SU-DHL-6 (cell line): ENCODE results near the gene KHK.

Experiments used
- H2AFZ ChIP-seq: fragments of 200-600 bp; sonication (generic); 2 replicates; pipeline ENCODE4 v1.6.1; 2014; ENCODE audit warnings: low read depth, mild to moderate bottlenecking, moderate library complexity, mixed read lengths, antibody characterized with exemption, low read length; ENCODE audit not compliant: severe bottlenecking
- H3F3A ChIP-seq: fragments of 200-600 bp; shearing (Covaris generic); 2 replicates; pipeline ENCODE4 v1.6.0; 2016; ENCODE audit warnings: antibody characterized with exemption, mild to moderate bottlenecking; ENCODE audit not compliant: insufficient read depth
- H3K27ac ChIP-seq: fragments of 200-600 bp; sonication (generic); 2 replicates; pipeline ENCODE4 v1.5.1; 2016; ENCODE audit warnings: low read depth, mild to moderate bottlenecking, low read length, moderate library complexity, mixed read lengths
- H3K27me3 ChIP-seq: fragments of 200-600 bp; sonication (generic), shearing (Covaris generic); 2 replicates; pipeline ENCODE4 v1.6.0; 2014; ENCODE audit warnings: mild to moderate bottlenecking, low read length
- H3K36me3 ChIP-seq: fragments of 200-600 bp; sonication (generic); 2 replicates; pipeline ENCODE4 v1.6.1; 2014; ENCODE audit warnings: mild to moderate bottlenecking, low read length, mixed read lengths
- H3K4me2 ChIP-seq: fragments of 300-600, 200-600 bp; shearing (Covaris generic), sonication (generic); 2 replicates; pipeline ENCODE4 v1.6.0; 2014; ENCODE audit warnings: low read length, low read depth, mild to moderate bottlenecking; ENCODE audit not compliant: poor library complexity, severe bottlenecking
- H3K4me3 ChIP-seq: fragments of 200-600 bp; sonication (generic); 2 replicates; pipeline ENCODE4 v1.5.1; 2014; ENCODE audit warnings: antibody characterized with exemption, low read length, mild to moderate bottlenecking, mixed read lengths; ENCODE audit not compliant: insufficient read depth, poor library complexity, severe bottlenecking
- H3K79me2 ChIP-seq: fragments of 200-600 bp; sonication (generic); 2 replicates; pipeline ENCODE4 v1.6.1; 2014; ENCODE audit warnings: mild to moderate bottlenecking, low read length, moderate library complexity; ENCODE audit not compliant: insufficient read depth
- H3K9ac ChIP-seq: fragments of 200-600 bp; sonication (generic); 2 replicates; pipeline ENCODE4 v1.7.0; 2014; ENCODE audit warnings: mild to moderate bottlenecking, low read length
- H3K9me2 ChIP-seq: fragments of 200-600 bp; sonication (generic); replicated peaks from 2 replicates; pipeline ENCODE4 v1.6.1; 2014; ENCODE audit warnings: low read length; ENCODE audit not compliant: insufficient read depth
- H3K9me3 ChIP-seq: fragments of 200-600 bp; sonication (generic); 2 replicates; pipeline ENCODE4 v1.6.1; 2014; ENCODE audit warnings: low read length, mixed read lengths; ENCODE audit not compliant: insufficient read depth
- H4K20me1 ChIP-seq: fragments of 200-600 bp; sonication (generic); 2 replicates; pipeline ENCODE4 v1.6.1; 2014; ENCODE audit warnings: low read depth, mild to moderate bottlenecking, antibody characterized with exemption, low read length, moderate library complexity, mixed read lengths
- CTCF ChIP-seq: fragments of 200-600 bp; sonication (generic); IDR thresholded peaks from one replicate; pipeline ENCODE4 v1.5.1; 2017; ENCODE audit warnings: antibody characterized with exemption, mild to moderate bottlenecking, low read length, moderate library complexity; ENCODE audit not compliant: insufficient read depth, poor library complexity, severe bottlenecking
- EZH2phosphoT487 ChIP-seq: fragments of 200-600 bp; sonication (generic), shearing (Covaris generic); conservative IDR thresholded peaks from 2 replicates; pipeline ENCODE4 v1.6.1; 2018; ENCODE audit warnings: mild to moderate bottlenecking, antibody characterized with exemption, low read length, moderate library complexity, mixed read lengths

Gene KHK

GRCh38 chr2:27067385-27067784, 19.2 kb upstream of the KHK start:
- peaks cover 18% of the 10 kb centered on the region for H3K79me2 ChIP-seq
- no peaks in the 10 kb centered on the region for H3K36me3 ChIP-seq
- H4K20me1 ChIP-seq = no peaks in the 10 kb centered on the region
- no peaks in the 10 kb centered on the region for H3K27me3 ChIP-seq
- TF ChIP-seq CTCF (no peak), EZH2phosphoT487 (no peak)
- H3K9ac ChIP-seq = no peak overlapping the region
- H2AFZ ChIP-seq = no peak overlapping the region
- H3K4me3 ChIP-seq = no peak overlapping the region
- no peaks in the 10 kb centered on the region for H3K9me3 ChIP-seq
- no peak overlapping the region for H3K27ac ChIP-seq
- no peak overlapping the region for H3K4me2 ChIP-seq
- H3F3A ChIP-seq = no peaks in the 10 kb centered on the region
- H3K9me2 ChIP-seq = no peaks in the 10 kb centered on the region

GRCh38 chr2:27069436-27069835, 17.1 kb upstream of the KHK start:
- H2AFZ ChIP-seq = no peak overlapping the region
- TF ChIP-seq EZH2phosphoT487 (no peak), CTCF (no peak)
- H4K20me1 ChIP-seq = no peaks in the 10 kb centered on the region
- no peaks in the 10 kb centered on the region for H3F3A ChIP-seq
- no peak overlapping the region for H3K4me2 ChIP-seq
- no peak overlapping the region for H3K4me3 ChIP-seq
- peaks cover 18% of the 10 kb centered on the region for H3K79me2 ChIP-seq
- no peaks in the 10 kb centered on the region for H3K27me3 ChIP-seq
- H3K36me3 ChIP-seq = no peaks in the 10 kb centered on the region
- H3K27ac ChIP-seq = no peak overlapping the region
- H3K9ac ChIP-seq = no peak overlapping the region
- no peaks in the 10 kb centered on the region for H3K9me2 ChIP-seq
- no peaks in the 10 kb centered on the region for H3K9me3 ChIP-seq

- peak overlapping the region; percentile 89 for H3K4me3 ChIP-seq
- peak overlapping the region; percentile 89 for H3K9ac ChIP-seq
- peak overlapping the region; percentile 97 for H3K4me2 ChIP-seq
- no peaks in the 10 kb centered on the region for H3K27me3 ChIP-seq
- H4K20me1 ChIP-seq = no peaks in the 10 kb centered on the region
- no peak for TF ChIP-seq CTCF
- no peak for TF ChIP-seq EZH2phosphoT487
- no peaks in the 10 kb centered on the region for H3K9me2 ChIP-seq
- H3K36me3 ChIP-seq = no peaks in the 10 kb centered on the region
- 0 out of 2 replicates have a peak, but pooled peaks cover 3% of the 10 kb centered on the region for H3F3A ChIP-seq
- no peak overlapping the region for H3K27ac ChIP-seq
- no peaks in the 10 kb centered on the region for H3K9me3 ChIP-seq
- no peak overlapping the region for H2AFZ ChIP-seq
- H3K79me2 ChIP-seq = peaks cover 18% of the 10 kb centered on the region
These were observed 16.5 kb upstream of the KHK start for GRCh38 chr2:27069961-27070618.
